Hepatocyte (in vitro differentiated cells): Measurements from ENCODE around the gene ADAMTSL3.

Experiments
- CTCF ChIP-seq: fragments of 200-600 bp; sonication (generic); IDR thresholded peaks from 2 replicates; pipeline ENCODE4 v1.5.1; 2016; ENCODE audit warnings: antibody characterized with exemption, mild to moderate bottlenecking; ENCODE audit not compliant: poor library complexity
- EZH2 ChIP-seq: fragments of 200-600 bp; sonication (generic); IDR thresholded peaks from 2 replicates; pipeline ENCODE4 v1.6.1; 2016; ENCODE audit warnings: antibody characterized with exemption, mild to moderate bottlenecking, borderline replicate concordance

DNA sequence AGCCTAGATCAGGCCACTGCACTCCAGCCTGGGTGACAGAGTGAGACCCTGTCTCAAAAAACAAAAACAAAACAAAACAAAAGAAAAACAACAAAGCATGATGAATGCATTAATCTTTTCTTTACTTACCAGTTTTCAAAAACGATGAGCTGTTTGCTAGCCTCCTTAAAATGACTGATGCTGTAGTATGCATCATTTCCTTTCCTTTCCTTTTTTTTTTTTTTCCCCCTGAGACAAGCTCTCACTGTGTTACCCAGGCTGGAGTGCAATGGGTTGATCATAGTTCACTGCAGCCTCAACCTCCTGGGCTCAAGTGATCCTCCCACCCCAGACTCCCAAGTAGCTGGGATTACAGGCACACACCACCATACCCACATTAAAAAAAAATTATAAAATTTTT is 202.0 kb downstream of the ADAMTSL3 start:
- TF ChIP-seq CTCF (no peak), EZH2 (no peak)
